Measurements from ENCODE around the gene CHN2.

Gene CHN2

DNA sequence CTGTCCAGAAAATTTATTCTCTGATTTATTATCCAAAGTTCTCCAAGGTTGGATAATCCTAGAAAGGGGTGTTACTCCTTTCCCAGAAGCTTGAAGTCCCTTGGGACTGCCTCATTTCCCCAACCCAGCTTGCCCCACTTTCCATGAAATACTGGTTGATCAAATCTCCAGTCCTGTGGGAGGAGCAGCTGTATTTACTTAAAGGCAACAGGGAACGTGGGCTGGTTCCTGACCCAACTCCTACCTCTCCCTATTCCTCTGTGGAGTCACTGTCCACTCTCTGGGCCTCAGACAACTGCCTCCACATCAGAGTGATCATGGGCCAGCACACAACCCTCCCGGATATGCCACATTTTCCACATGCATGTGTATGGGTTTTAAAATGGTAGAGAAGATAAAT is 202.8 kb downstream of the CHN2 start:
- DNase-seq (ENCODE audit: low read depth, low spot score) = no peak

GRCh38 chr7:29398011-29398410 is 203.4 kb downstream of the CHN2 start:
- no peak for DNase-seq (ENCODE audit: low read depth, low spot score)

GRCh38 chr7:29400437-29400836 is 205.9 kb downstream of the CHN2 start:
- no peak for DNase-seq (ENCODE audit: low read depth, low spot score)

GRCh38 chr7:29401769-29402168 is 207.2 kb downstream of the CHN2 start:
- DNase-seq (ENCODE audit: low read depth, low spot score) = no peak

DNA sequence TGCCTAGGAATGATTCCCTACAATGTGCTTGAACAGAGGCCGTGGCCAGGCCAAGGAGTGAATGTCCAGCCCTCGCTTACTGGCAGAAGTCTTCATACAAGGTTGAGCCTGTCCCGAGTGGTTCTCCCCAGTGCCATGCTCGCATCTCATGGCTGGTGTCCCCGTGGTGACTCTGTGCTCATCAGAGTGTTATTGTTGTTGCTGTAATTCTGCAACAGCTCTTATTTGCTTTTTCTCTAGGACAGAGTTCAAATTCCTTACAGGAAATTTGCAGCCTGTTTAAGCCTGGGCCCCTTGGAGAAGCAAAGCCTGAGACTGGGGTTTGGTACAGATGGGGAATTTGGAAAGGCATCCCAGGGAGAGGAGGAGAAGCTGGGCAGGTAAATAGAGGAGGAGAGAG is 211.3 kb downstream of the CHN2 start:
- DNase-seq (ENCODE audit: low read depth, low spot score) = no peak

DNA sequence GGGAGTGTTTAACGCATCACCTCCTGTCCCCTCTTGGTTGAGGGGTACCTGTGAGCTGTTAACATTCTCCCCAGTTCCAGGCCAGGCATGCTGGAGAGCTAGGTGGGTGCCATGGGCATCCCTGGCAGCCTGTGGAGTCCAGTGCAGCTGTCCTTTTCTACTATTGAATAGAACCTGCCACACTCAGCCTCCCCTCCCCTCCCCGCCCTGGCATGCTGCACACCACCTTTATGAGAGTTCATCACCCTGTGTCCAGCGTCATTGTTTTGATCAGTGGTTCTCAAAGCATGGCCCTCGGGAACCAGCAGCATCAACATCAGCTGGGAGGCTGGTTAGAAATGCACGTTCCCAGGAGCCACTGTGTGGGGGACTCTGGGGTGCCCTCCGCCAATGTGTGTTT is 211.8 kb downstream of the CHN2 start:
- no peak for DNase-seq (ENCODE audit: low read depth, low spot score)

DNA sequence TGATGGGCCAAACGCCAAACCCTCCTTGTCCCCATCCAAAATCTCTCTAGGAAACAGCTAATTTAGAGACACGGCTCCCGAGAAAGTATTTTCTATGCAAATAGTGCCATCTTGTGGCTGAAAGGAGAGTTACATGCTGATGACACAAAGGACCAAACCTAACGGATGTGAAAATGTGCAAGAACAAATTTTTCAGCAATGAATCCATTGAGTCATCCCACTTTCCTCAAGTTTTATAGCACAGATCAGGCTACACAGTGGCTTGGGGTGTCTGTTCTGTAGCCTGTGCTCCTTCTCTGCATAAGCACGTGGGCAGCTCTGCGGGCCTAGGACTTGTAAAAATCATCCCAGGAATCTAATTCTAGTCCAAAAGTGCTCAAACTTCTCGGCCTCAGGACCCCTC is 214.3 kb downstream of the CHN2 start:
- DNase-seq (ENCODE audit: low read depth, low spot score) = peak; percentile 13

GRCh38 chr7:29410996-29411395 is 216.4 kb downstream of the CHN2 start:
- no peak for DNase-seq (ENCODE audit: low read depth, low spot score)

DNA sequence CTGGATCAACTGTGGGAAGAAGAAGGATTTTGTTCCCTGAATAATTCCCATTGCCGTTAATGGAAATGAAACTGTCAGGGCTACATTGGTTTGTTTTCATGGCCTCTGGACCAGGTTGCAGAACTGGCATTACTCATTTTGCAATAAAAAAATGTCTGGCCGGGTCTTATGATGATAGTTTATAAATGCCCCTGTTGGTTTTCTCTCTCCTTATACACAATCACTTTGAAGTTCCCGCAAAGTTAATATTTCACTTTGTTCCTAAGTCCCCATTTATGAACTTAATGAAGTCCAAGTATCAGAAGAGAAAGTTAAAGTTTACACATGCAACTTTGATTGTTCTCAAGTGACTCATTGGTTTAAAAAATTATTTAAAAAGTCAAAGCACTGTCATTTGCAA is 218.3 kb downstream of the CHN2 start:
- DNase-seq (ENCODE audit: low read depth, low spot score) = no peak

DNA sequence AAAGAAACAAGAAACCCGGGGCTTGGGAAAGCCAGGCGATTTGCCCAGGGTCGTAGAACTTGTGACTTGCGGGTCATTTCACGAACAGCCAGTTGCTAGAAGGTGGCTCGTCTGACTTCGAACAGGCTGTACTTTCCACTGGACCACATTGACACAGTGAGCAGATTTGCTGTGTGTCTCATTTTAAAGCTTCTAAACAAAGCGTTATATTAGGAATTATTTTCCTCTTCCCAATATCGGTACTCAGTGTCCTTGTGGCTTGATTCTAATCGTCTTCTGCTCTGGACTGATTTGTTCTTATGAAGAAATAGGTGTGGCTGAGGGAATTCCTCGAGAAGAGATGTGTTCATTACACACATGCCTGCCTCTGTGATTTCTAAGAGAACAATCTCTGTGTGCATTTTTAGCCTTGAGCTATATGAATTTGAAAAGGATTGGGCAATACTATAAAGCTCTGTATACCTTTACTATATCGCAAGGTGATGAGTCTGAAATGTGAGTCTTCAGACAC is 219.1 kb downstream of the CHN2 start:
- no peak for DNase-seq (ENCODE audit: low read depth, low spot score)

DNA sequence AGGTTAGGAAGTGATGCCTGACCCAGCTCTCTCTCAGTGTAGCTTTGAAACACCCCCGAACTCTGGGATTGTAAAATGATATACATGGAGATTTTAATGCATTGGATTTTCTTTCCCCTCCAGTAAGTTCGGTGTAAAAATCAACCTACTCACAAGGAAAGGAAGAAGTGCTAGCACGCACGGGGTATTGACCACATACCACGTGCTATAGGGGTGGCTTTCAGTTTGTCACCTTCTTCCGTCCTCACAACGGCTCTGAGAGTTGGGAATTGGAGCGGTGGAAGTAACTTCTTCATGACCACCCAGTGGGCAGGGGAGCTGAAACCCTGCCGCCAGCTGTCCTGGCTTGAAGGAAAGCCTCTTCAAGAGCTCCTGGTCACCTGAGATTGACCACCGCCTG is 219.6 kb downstream of the CHN2 start:
- DNase-seq (ENCODE audit: low read depth, low spot score) = no peak

DNA sequence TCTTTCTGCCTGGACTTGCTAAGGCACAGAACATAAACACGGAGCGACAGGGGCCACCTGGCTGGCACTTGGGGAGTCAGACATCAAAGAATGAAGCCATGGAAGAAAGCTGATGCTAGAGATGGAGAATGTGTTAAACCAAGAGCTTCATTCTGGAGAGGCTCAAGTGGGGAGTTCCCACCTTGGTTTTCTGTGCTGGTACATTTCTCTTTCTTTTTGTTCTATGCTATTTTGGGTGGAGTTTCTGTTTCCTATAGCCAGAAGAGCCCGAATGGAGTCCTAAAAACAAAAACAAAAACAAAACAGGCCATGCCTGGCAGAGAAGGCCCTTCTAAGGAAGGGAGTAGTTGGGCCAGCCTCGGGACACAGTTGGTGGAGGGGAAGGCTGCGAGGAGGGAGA is 220.6 kb downstream of the CHN2 start:
- DNase-seq (ENCODE audit: low read depth, low spot score) = no peak

GRCh38 chr7:29416276-29416937 is 221.8 kb downstream of the CHN2 start:
- DNase-seq (ENCODE audit: low read depth, low spot score) = no peak

DNA sequence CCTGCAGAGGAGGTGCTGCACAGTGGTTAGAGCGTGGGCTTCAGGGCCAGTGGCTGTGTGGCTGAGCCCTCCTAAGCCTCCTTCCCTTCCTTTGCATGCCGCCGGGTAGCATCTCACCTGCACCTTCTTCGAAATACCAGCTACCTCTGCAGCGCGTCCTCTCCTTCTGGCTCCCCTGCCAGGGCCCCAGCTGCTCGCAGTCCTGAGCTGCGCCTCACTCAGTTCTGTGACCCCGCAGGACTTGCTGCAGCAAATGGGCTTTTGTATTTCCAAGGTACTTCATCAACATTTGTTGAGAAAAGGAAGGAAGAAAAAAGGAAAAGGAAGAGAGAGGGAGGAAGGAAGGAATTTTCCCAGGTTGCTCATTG is 222.3 kb downstream of the CHN2 start:
- DNase-seq (ENCODE audit: low read depth, low spot score) = no peak

- DNase-seq (ENCODE audit: low read depth, low spot score) = no peak
These were observed 223.5 kb downstream of the CHN2 start for GRCh38 chr7:29418056-29418455.

GRCh38 chr7:29418651-29419050 is 224.1 kb downstream of the CHN2 start:
- no peak for DNase-seq (ENCODE audit: low read depth, low spot score)

GRCh38 chr7:29420011-29420410 is 225.4 kb downstream of the CHN2 start:
- DNase-seq (ENCODE audit: low read depth, low spot score) = no peak

GRCh38 chr7:29421010-29421956 is 226.7 kb downstream of the CHN2 start:
- no peak for DNase-seq (ENCODE audit: low read depth, low spot score)

DNA sequence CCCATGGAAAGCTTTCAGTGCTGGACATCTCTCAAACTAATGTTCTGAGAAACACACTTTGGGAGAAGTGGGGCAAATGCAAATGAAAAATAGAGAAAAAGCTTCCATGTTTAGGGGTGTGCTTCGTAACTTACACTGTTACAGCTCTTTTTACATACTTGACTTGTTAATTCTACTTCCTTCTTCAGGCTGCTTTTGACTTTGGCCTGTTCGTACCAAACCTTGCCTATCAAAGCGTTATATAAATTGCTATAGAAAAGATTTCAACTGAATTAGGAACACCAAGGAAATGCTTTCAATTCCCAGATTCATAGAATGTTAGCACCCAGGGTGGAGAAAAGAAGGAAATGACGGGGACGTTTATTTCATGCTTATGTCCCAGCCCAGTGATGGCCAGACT is 228.3 kb downstream of the CHN2 start:
- no peak for DNase-seq (ENCODE audit: low read depth, low spot score)

- DNase-seq (ENCODE audit: low read depth, low spot score) = no peak
These were observed 229.9 kb downstream of the CHN2 start for GRCh38 chr7:29424295-29424983.

GRCh38 chr7:29424984-29425309 is 230.4 kb downstream of the CHN2 start:
- no peak for DNase-seq (ENCODE audit: low read depth, low spot score)

GRCh38 chr7:29426587-29426986 is 232.0 kb downstream of the CHN2 start:
- no peak for DNase-seq (ENCODE audit: low read depth, low spot score)

DNA sequence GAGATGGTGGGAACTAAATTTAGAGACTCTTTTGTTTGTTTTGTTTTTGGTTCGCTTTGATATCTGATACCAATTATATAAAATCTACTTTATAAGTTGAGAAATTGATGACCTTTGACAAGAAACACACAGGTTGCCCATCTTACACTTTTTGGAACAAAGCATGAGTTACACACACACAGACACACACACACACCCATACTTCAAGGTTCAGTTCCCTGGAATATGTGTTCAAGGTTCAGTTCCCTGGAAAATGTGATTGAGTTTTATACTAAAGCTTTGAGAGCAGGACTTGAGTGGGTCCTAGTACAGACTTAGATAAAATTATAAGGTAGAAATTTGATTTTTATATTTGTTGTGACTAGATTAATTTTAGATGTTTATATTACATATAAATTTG is 234.8 kb downstream of the CHN2 start:
- no peak for DNase-seq (ENCODE audit: low read depth, low spot score)

Data from activated naive CD8-positive, alpha-beta T cell treated with anti-CD3 and anti-CD28 coated beads, Interleukin-2, amount 50 U/mL, for 16 hours (primary cell).